IPS-NIHi11 (cell line): Measurements from ENCODE around the gene KCTD7.
"Not testable (repeated sequence)": the region's sequence is repeated elsewhere in the genome, so short reads cannot be mapped to it uniquely, and the experiment has no call there.

Experiments
- DNase-seq: peaks from one replicate; pipeline ENCODE4 v3.0.0; 2012; ENCODE audit warnings: mixed read lengths, low spot score

Gene KCTD7

GRCh38 chr7:66682350-66683093, 53.8 kb downstream of the KCTD7 start:
- DNase-seq = no peak

- not testable (repeated sequence) for DNase-seq
These were observed 54.6 kb downstream of the KCTD7 start for GRCh38 chr7:66683094-66683769.

GRCh38 chr7:66683770-66684123, 55.1 kb downstream of the KCTD7 start:
- no peak for DNase-seq

GRCh38 chr7:66685663-66686062, 57.0 kb downstream of the KCTD7 start:
- DNase-seq = not testable (repeated sequence)

GRCh38 chr7:66687186-66687585, 58.5 kb downstream of the KCTD7 start:
- DNase-seq = no peak

GRCh38 chr7:66687672-66688071, 59.0 kb downstream of the KCTD7 start:
- DNase-seq = not testable (repeated sequence)

- no peak for DNase-seq
These were observed 60.4 kb downstream of the KCTD7 start for GRCh38 chr7:66689081-66689480.

- DNase-seq = no peak
These were observed 64.7 kb downstream of the KCTD7 start for GRCh38 chr7:66693331-66693730.
